CD4-positive, alpha-beta T cell treated with Interleukin-1 beta for 1 hour (primary cell): ENCODE data around the gene TAS2R46.
"Not testable (repeated sequence)": the region's sequence is repeated elsewhere in the genome, so short reads cannot be mapped to it uniquely, and the experiment has no call there.

Experiments used
- DNase-seq, 2 donors: peaks; one replicate each; pipeline ENCODE4 v3.0.0-alpha.2; 2020 to 2022

Gene TAS2R46

GRCh38 chr12:11062194-11062593 is at the start of gene TAS2R46:
TSS of gene TAS2R46 (minus strand) at chr12:11062294. CDS start at chr12:11062294, 0 bp downstream.
- not testable (repeated sequence) for DNase-seq

- not testable (repeated sequence) for DNase-seq
These were observed 49.1 kb upstream of the TAS2R46 start for GRCh38 chr12:11111213-11111612.

GRCh38 chr12:11108862-11109261 is 46.8 kb upstream of the TAS2R46 start:
- no peak for DNase-seq

GRCh38 chr12:11107719-11108118 is 45.6 kb upstream of the TAS2R46 start:
- no peak for DNase-seq

- no peak for DNase-seq
These were observed 44.2 kb upstream of the TAS2R46 start for GRCh38 chr12:11106288-11106687.

GRCh38 chr12:11105546-11105945 is 43.5 kb upstream of the TAS2R46 start:
- no peak for DNase-seq

GRCh38 chr12:11094910-11095309 is 32.8 kb upstream of the TAS2R46 start:
- not testable (repeated sequence) for DNase-seq

GRCh38 chr12:11092128-11092527 is 30.0 kb upstream of the TAS2R46 start, which contains the start of gene TAS2R43:
TSS of gene TAS2R43 (minus strand) at chr12:11092313. CDS start at chr12:11092229, 84 bp downstream.
- no peak for DNase-seq

- no peak for DNase-seq
These were observed 27.2 kb upstream of the TAS2R46 start for GRCh38 chr12:11089246-11089645.

- no peak for DNase-seq
These were observed 23.3 kb upstream of the TAS2R46 start for GRCh38 chr12:11085419-11085818.

GRCh38 chr12:11081987-11082386 is 19.9 kb upstream of the TAS2R46 start:
- no peak for DNase-seq

GRCh38 chr12:11078246-11078645 is 16.2 kb upstream of the TAS2R46 start:
- DNase-seq = no peak

GRCh38 chr12:11075642-11076041 is 13.5 kb upstream of the TAS2R46 start:
- no peak for DNase-seq

GRCh38 chr12:11071414-11071813 is 9.3 kb upstream of the TAS2R46 start:
- no peak for DNase-seq

GRCh38 chr12:11070999-11071398 is 8.9 kb upstream of the TAS2R46 start:
- DNase-seq = no peak

GRCh38 chr12:11069854-11070365 is 7.8 kb upstream of the TAS2R46 start:
- no peak for DNase-seq

- DNase-seq = no peak
These were observed 5.4 kb upstream of the TAS2R46 start for GRCh38 chr12:11067514-11067913.

GRCh38 chr12:11059784-11060183 is 2.3 kb downstream of the TAS2R46 start:
- no peak for DNase-seq

- no peak for DNase-seq
These were observed 3.1 kb downstream of the TAS2R46 start for GRCh38 chr12:11059041-11059440.

- DNase-seq = no peak
These were observed 6.8 kb downstream of the TAS2R46 start for GRCh38 chr12:11055306-11055705.

GRCh38 chr12:11049806-11050531 is 12.1 kb downstream of the TAS2R46 start:
- not testable (repeated sequence) for DNase-seq

- not testable (repeated sequence) for DNase-seq
These were observed 20.7 kb downstream of the TAS2R46 start for GRCh38 chr12:11041366-11041765.

- DNase-seq = no peak
These were observed 21.9 kb downstream of the TAS2R46 start for GRCh38 chr12:11040162-11040561.

GRCh38 chr12:11039171-11039570 is 22.9 kb downstream of the TAS2R46 start:
- DNase-seq = no peak

- DNase-seq = not testable (repeated sequence)
These were observed 28.1 kb downstream of the TAS2R46 start for GRCh38 chr12:11033959-11034358.
